ENCODE results near the gene SIGMAR1.
A peak's percentile ranks its signal among the peaks of the same experiment; 100 is the strongest.

Gene SIGMAR1

GRCh38 chr9:34629491-34629808 lies 8.1 kb downstream of the SIGMAR1 start:
- DNase-seq, result no peak

- DNase-seq, result peak in 1 of 4 experiments; percentile 17
Observed at GRCh38 chr9:34628656-34629490, 8.7 kb downstream of the SIGMAR1 start, which contains the start of gene ARID3C. TSS of gene ARID3C (minus strand) at chr9:34629066. CDS start at chr9:34628014, 1,052 bp downstream.

GRCh38 chr9:34627716-34628655 lies 9.6 kb downstream of the SIGMAR1 start:
- DNase-seq, result no peak

- no peak for DNase-seq
Observed at GRCh38 chr9:34625186-34625486, 12.5 kb downstream of the SIGMAR1 start.

GRCh38 chr9:34624475-34625185 lies 13.0 kb downstream of the SIGMAR1 start:
- no peak for DNase-seq

GRCh38 chr9:34623374-34624235 lies 14.0 kb downstream of the SIGMAR1 start:
- peak in 1 of 4 experiments; percentile 36 for DNase-seq

GRCh38 chr9:34620061-34620994 lies 17.3 kb downstream of the SIGMAR1 start, which contains the start of gene DCTN3:
TSS of gene DCTN3 (minus strand) at chr9:34620495. CDS start at chr9:34620464, 31 bp downstream.
- peak; percentile 69 to 84 (median 74) for DNase-seq

- DNase-seq, result no peak
Observed at GRCh38 chr9:34615132-34615531, 22.5 kb downstream of the SIGMAR1 start.

GRCh38 chr9:34612788-34613390 lies 24.7 kb downstream of the SIGMAR1 start:
- DNase-seq, result peak; percentile 21 to 56 (median 42)

- DNase-seq, result peak; percentile 56 to 86 (median 63)
Observed at GRCh38 chr9:34611811-34612787, 25.5 kb downstream of the SIGMAR1 start, which contains the start of gene RPP25L. TSS of gene RPP25L (minus strand) at chr9:34612097. CDS start at chr9:34611296, 801 bp downstream.

- no peak for DNase-seq
Observed at GRCh38 chr9:34611251-34611810, 26.3 kb downstream of the SIGMAR1 start.

- no peak for DNase-seq
Observed at GRCh38 chr9:34610434-34611206, 27.0 kb downstream of the SIGMAR1 start.

- DNase-seq, result no peak
Observed at GRCh38 chr9:34607331-34607730, 30.3 kb downstream of the SIGMAR1 start.

- DNase-seq, result no peak
Observed at GRCh38 chr9:34606905-34607304, 30.7 kb downstream of the SIGMAR1 start.

- no peak for DNase-seq
Observed at GRCh38 chr9:34606190-34606589, 31.4 kb downstream of the SIGMAR1 start.

GRCh38 chr9:34603610-34604231 lies 33.9 kb downstream of the SIGMAR1 start:
- peak; percentile 59 to 75 (median 70) for DNase-seq

GRCh38 chr9:34601937-34602573 lies 35.5 kb downstream of the SIGMAR1 start:
- no peak for DNase-seq

Measured in activated naive CD4-positive, alpha-beta T cell (primary cell).